ENCODE data around the gene HS3ST5.
"Not testable (repeated sequence)": the region's sequence is repeated elsewhere in the genome, so short reads cannot be mapped to it uniquely, and the experiment has no call there.

The HS3ST5 gene

DNA sequence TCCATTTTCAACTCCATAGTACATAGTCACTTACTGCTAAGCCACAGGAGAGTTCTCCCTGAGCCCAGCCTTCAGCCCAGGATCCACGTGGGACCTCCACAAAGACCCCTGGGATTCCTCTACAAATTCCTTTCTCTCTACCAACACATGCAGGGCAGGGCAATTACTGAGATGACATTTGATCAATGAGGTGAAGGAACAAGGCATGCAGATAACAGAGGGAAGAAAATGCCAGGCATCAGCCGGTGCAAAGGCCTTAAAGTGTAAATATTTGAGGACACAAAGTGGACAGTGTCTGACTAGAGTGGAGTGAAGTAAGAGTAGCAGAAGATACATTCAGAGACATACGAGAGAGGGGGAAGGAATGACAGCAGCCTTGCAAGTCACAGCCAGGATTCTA lies 70.2 kb downstream of the HS3ST5 start:
- no peak for DNase-seq

DNA sequence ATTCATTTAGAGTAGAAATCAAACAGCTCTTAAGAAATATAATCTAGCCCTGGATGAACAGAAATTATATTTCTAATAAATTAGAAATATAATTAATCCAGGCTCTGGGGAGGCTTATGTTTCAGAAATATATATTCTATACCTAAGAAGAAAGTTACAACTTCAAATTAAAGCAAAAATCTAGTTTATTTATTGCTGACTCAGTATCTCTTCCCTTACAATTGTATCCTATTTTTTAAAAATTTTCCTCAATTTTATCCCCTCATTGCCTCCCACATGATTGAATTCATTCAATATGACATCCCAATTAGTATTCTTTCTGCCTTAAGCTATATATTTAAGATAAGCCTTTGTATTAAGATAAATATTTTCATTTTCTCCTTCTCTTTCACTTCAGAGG lies 71.4 kb downstream of the HS3ST5 start:
- DNase-seq = no peak

DNA sequence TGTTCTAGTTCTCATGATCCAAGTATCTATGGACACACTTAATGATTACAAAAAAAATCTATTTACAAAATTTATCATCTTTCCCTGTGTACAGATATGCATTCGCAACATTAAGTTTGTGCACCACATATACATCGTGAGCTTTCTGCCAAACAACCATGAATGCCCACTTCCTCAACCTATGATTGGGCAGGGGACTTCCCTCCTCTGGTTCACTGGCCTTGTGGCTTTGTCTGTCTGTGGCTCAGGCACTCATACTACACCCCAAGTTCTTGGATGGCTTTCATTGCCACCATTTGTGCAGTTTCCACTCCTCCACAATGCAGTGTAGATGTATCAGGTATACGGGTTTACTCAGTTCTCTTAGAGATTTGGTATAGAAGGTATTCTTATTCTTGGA lies 74.9 kb downstream of the HS3ST5 start:
- DNase-seq = no peak

DNA sequence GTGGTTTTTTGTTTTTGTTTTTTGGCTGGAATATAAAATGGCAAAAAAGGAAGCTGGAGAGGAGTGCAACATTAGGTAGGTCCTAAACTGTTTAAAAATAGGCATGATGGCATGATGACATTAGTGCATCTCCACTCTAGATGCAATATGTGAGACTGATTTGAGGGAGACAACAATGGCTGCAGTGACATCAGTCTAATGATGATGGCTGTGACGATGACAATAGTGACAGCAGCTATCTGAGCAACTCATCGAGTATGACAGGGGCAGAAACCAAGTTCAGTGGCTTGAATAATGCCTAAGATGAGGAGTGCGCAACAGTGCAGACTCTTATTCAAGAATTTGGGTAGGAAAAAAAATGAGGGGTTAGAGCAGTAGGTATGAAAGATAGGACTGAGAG lies 82.0 kb downstream of the HS3ST5 start:
- DNase-seq = no peak

DNA sequence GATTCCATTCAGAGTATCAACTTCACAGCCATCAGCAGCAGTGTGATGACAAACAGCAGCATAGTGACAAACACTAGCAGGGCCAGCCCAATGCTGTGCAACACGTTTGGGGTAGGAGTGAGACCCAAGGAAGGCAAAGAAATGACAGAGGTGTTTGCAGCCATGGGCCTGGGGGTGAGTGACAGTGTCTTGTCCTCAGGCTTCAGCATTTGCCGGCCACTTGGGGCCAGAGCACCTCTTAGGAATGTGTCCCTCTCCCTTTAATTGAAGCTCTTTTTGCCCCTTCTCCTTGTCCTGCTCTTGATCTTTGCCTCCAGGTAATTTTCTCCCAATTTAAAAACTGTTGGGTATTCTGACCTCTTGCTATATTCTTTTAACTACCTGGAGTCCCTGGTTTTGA lies 84.4 kb downstream of the HS3ST5 start:
- DNase-seq = no peak

DNA sequence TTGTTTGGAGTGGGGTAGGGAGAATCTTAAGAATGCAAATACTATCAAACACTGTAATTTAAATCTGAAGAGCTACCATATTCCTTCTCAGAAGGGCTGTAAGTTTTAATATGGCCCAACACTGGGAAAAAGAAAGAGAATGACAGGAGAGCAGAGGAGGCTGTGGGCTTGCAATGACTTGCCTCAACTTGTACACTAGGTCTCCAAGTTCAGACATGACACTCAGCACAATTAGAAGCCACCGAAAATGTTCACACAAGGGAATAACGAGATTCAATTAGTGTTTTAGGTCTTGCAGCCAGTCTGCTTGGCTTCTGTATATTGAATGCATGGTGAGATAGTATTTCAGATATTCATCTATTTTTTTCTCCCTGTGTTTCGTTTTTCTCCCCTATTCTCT lies 89.4 kb downstream of the HS3ST5 start:
- DNase-seq = no peak

DNA sequence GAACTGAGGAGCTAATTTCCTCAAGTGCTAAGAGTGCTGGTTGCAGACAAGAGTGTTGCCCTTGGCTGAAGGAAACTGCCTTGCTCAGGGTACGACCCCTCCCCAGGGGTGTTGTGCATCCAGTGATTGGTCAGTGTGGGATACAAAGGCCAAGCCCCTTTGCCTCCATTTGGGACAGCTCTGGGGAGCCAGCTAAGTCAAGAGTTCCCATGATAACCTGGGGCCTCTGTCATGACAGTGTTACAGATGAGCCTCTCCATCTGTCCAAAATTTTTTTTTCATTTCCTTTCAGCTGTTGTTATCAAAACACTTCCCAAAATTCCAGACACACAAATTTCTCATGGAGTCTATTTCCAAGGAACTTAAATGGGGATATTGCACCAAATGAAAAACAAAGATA lies 93.3 kb downstream of the HS3ST5 start:
- DNase-seq = no peak

DNA sequence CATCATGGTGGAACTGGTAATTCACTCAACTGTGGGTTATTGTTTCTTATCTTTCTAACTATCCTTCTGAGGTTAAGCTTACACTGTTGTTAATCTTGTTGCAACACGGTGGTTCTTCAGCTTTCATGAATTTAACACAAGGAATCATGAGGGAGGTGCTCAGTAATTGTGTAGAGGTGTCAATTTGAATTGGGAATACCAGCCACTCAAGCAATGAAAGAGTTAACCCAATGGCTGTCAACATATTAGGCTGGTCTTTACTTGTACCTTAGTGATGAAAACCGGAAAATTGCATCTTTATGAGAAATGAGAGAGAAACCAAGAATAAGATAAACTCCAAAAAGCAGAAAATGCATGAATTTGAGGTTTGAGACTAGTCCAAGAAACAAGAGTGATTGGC lies 95.7 kb downstream of the HS3ST5 start:
- DNase-seq = no peak

DNA sequence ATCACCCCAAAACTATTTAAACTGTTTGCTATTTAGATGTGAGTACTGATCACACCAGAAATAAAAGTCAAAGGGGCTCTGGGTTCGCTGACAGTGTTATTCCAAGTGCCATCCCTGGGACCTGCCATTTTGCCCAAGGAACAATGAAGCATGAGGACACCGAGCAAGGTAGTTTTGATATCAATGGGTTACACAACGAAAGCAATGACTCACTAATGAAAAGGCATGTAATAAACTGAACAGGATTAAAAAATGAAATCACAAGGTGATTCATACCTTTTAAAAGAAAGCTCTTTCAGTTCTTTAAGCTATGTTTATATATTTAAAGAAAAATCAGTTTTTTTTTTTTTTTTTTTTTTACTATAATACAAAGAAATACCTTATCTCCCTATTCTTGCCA lies 102.0 kb downstream of the HS3ST5 start:
- no peak for DNase-seq

DNA sequence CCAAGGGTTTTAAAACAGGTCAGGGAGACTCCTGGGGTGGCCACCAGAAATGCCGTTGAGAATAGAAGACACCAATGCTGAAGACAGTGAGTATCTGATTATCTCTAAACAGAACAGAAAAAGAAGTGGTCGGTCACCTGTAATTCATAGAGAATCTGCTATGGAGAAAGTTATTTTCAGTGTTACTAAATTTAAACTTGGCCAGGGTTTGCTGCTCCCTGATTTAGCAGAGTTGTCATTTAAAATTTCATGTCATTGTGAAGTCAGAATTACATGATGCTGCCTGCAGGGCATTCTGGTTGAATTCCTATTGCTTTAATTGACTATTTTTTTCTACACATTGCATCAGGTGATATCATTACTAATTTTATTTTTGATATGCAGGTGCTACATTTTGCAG lies 114.1 kb downstream of the HS3ST5 start:
- no peak for DNase-seq

DNA sequence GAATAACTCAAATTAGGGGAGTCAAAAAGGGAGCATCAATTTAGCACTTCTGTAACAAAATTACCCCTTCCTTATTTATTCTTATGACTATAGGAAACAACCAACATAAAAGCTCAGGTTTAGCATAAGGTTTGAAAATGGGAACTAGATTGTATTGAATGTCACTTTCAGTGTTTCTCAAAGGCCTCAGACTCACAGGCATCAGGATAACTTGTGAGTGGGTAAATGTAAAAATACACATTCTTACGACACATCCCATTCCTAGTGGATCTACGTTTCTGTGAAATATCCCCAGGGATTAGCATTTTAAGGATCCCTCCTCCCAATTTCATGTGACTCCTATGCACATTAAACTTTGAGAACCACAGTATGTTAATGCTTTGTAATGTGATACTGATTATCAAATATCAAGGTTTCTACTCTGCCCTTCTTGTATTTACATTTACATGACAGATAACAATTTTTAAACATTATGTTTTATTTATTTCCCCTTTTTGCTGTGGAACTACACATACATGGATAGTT lies 114.8 kb downstream of the HS3ST5 start:
- no peak for DNase-seq

DNA sequence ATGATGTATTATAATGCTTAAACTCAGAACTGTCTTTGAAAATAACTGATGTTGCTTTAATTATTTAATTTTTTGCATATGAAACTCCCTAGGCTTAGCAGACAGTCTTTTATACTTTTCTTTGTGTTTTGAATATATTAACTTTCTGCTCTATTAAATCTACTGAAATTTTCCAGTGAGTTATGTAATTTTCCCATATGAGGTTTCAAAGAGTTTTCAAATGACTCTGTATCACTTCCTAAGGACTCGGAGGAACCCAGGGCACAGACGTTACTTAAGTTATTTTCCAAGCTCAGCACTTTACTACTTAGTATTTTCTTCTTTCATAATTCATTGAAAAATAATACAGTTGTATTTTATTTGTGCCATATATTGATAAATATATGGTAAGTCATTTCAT lies 122.6 kb downstream of the HS3ST5 start:
- no peak for DNase-seq

DNA sequence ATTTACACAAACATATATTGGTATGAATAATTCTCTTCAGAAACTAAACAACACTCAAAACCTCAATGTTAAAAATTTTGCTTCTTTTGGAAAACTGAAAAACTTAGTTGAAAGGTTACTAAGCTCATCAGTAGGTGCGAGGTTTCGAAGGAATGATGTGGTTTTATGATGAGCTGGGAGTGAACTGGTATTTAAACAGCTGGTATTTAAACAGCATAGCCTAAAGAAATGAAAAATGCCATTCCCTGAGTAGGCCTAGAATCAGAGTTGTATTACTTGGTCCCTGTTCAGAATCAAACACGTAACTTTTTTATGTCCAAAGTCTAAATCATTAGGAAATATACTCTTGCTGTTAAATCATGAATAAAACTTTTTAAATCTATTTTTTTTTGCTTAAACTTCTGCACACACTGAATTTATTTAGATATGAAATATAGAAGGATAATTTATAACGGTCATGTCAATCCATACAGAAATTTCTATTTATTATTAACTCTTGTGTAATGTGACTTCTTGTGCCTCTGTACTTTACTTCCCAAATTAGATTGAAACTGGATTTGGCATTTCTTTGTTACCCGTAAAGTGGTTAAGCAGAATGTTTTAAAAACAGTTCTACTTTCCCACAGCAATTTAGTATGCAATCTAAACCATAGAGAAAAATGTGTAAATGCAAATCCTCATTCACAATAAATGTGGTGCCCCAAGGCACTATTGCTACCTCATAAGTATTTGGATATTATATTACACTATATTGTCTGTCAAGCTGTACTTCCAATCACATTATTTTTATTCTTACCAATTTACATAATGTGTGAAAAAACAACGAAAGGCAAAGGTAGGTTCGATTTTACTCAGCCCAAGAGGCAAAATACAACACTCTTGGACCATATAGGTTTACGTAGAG lies 124.1 kb downstream of the HS3ST5 start:
- DNase-seq = no peak

DNA sequence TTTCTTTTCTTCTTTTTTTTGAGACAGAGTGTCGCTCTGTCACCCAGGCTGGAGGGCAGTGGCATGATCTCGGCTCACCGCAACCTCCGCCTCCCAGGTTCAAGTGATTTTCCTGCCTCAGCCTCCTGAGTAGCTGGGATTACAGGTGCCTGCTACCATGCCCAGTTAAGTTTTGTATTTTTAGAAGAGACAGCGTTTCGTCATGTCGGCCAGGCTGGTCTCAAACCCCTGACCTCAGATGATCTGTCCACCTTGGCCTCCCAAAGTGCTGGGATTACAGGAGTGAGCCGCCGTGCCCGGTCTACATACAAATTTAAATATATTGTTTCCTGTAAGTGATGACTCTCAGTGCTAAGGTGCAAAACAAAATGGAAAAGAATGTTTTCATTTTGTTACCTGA lies 124.8 kb downstream of the HS3ST5 start:
- DNase-seq = not testable (repeated sequence)

DNA sequence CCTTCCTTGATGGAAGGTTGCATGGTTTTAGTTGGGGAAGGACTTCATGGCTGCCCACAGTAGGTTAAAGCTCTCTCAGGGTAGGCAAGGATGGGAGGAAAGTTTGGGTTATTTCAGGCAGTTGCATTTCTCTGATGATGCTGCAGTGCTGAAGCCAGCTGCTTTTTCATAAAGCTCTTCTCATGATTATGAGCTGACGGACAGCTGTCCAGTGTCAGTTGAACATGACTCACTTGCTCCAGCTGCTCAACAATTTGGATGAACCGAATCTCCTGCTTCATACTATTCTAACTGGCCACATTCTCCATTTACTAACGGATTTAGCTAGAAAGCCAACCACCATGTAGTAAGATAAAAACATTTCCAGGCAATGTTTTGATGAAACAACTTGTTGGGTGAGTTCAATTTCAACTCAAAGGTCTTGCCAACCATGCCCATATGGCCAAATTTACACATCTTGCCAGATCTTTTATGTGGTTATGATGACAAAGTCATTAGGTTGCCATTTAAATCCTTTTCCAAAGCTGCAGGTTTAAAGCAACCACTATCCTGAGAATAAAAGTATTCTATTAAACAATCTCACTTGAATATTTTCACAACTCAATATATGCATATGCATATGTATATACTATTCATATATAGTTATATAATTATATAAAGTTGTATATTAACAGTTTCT lies 125.9 kb downstream of the HS3ST5 start:
- DNase-seq = no peak

DNA sequence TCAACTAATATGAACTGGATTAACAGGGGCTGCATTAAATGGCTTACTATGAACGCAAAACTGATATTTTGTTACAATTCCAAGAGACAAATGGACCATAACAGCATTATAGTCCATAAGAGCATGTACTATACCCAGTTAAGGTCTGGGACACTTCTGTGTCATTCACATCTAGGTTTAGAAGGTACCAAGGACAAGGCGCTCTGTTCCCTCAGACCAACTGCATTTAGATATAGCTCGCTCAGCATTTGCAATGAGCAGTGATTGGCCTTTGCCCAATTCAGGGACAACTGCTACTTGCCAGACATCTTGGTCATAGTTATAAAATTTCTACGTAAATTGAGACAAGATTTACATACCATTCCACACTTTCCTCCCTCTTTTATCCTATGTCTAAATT lies 132.4 kb downstream of the HS3ST5 start:
- DNase-seq = no peak

DNA sequence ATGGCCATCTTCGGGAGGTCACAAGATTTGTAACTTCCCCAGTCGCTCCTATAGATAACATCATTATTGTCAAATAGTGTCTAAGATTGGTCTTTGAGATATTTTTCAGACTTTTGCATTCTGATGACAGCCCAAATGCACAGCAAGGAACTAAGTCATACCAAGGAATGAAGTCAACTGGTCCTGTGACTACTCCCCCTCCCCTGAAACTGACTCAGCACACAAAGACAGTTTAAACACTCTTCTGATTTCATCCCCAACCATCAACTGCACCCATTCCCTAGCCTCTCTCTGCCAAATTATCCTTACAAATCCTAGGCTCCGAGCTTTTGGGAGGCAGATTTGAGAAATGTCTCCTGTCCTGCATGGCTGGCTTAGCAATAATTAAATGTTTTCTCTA lies 139.4 kb downstream of the HS3ST5 start:
- DNase-seq = no peak

DNA sequence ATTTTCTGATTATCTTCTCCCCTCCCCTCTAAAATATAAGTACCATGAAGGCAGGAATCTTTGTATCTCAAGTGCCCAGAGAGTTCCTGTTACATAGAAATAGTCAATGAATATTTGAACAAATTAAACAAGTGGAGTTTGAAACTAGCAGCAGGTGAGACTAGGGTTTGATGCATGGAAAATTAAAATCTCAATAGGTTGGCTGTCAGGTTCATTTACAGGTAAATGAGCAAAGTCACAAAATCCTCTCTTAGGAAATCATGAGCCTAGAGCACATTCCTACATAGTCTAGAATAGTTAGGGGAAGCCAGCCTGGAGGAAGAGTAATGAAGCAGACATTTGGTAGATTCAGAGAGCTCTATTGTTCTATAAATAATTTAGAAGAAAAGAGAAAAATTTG lies 140.4 kb downstream of the HS3ST5 start:
- no peak for DNase-seq

DNA sequence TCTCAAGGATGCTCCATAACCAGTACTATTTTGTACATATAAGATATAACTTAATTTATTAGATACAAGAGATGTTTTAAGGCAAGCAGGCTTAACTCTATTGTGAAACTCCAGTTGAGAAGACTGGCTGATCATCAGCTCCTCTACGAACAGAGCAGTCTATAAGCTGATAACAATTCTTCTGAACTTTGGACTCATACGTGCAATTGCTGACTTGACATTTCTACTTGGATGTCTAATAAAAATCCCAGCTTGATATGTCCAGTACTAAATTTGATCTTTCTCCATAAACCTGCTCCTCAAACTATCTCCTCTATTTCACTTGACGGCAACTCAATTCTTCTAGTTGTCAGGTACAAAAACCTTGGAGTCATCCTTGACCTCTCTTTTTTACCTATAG lies 141.9 kb downstream of the HS3ST5 start:
- no peak for DNase-seq

DNA sequence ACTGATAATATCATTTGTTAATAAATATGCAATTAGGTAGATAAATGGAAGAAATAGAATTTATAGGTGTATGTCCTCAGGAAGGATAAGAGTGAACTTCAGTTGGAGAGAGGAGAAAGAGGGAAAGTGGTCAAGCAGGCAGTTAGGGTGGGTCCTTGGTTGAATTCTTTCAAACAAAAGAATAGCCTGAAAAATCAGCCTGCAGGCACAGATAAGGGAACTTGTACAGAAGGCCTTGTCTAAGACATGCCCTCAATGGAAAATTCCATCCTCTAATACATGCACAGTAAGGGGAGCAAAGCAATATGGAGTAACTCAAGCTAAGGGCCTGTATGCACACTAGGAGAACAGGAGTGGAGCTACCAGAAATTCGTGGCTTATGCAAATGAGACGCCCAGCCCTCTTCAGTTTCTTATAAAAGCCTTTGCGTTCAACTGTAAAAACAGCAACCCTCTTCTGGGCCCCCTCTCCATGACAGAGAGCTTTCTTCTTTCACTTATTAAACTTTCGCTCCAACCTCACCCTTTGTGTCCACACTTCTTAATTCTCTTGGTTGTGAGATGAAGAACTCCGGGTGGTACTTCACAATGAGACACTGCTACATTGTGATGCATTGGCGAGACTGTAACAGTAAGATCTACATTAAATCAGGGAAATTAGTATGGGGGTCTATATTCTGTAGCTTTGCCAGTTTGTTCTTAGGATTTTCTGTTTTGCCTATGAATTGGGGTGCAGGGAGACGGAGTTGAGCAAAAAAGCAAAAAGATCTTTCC lies 147.0 kb downstream of the HS3ST5 start:
- DNase-seq = no peak

DNA sequence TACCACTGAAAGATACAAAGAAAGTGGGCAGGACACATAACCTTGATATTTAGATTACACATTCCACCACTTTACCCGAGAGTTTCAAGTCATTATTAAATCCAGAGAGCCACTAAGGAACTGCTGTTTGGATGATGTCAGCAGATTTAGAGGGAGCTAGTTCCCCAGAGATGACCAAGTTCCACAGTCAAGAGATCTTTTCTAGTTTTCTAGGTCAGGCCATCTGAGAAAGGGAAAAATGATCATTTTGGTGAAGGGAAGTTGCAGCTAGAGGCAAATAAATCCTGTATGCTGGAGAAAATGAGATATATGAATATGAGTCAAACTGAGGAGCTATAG lies 147.8 kb downstream of the HS3ST5 start:
- DNase-seq = no peak

DNA sequence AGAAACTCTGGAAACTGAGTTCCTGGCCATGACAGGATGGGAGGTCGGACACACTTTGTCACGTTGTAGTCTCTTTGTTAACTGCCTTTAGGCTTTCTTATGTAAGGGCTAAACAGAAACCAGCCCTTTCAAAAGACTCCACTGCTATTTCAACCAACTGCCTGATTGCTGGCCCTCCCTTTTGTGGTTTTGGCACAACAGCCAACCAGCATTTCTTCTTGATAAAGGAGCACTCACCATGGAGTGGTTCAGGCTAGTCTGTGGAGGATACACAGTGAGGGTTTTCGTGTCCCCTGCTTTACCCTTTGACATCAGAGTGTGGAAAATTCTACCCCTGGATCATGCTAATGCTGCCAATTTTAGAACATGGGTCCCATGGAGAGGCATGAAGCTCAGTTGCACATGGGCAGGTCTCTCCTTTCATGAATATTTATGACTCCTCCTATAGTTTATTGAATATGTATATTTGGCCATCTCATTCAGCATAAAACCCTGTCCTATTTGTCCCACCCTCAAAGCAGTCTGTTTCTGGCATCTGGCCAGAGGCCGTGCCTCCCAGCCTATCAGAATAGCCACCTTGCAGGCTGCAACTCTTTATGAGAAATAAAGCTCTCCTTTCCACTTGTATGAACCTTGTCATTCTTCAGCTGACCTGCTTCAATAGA lies 148.3 kb downstream of the HS3ST5 start:
- DNase-seq = no peak

DNA sequence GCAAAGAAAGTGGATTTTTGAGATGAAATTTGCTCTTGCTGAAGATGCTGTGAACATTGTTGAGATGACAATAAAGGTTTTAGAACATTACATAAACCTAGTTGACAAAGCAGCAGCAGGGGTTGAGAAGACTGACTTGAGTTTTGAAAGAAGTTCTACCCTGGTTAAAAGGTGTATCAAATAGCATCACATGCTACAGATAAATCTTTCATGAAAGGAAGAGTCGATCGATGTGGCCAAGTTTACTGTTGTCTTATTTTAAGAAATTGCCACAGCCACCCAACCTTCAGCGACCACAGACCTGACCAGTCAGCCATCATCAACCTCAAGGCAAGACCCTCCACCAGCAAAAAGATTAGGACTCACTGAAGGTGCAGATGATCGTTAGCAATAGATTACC lies 155.3 kb downstream of the HS3ST5 start:
- DNase-seq = no peak

Data from activated gamma-delta T cell (primary cell).